Trophoblast cell (in vitro differentiated cells and primary cell): ENCODE data around the gene LTK.
A peak's percentile ranks its signal among the peaks of the same experiment; 100 is the strongest.

Experiments used
- DNase-seq, 2 donors: peaks; one replicate each; pipeline ENCODE4 v3.0.0-alpha.2; 2016
- H2AFZ ChIP-seq: 2 replicates; pipeline ENCODE4 v1.6.1; 2013; ENCODE audit warnings: low read length, moderate library complexity, mild to moderate bottlenecking; ENCODE audit not compliant: insufficient read depth, poor library complexity
- H2AK5ac ChIP-seq: 2 replicates; pipeline ENCODE4 v1.6.1; 2013; ENCODE audit warnings: mild to moderate bottlenecking, low read length
- H2BK120ac ChIP-seq: 2 replicates; pipeline ENCODE4 v1.6.1; 2013; ENCODE audit warnings: low read length, mild to moderate bottlenecking, moderate library complexity; ENCODE audit not compliant: insufficient read depth, poor library complexity
- H2BK12ac ChIP-seq: 2 replicates; pipeline ENCODE4 v1.6.1; 2013; ENCODE audit warnings: mild to moderate bottlenecking, low read length, moderate library complexity
- H2BK5ac ChIP-seq: 2 replicates; pipeline ENCODE4 v1.6.1; 2013; ENCODE audit warnings: low read length, low read depth, moderate library complexity, mild to moderate bottlenecking; ENCODE audit not compliant: poor library complexity
- H3K14ac ChIP-seq: 2 replicates; pipeline ENCODE4 v1.6.1; 2013; ENCODE audit warnings: mild to moderate bottlenecking, low read length
- H3K18ac ChIP-seq: 2 replicates; pipeline ENCODE4 v1.6.1; 2013; ENCODE audit warnings: mild to moderate bottlenecking, low read length
- H3K23ac ChIP-seq: 2 replicates; pipeline ENCODE4 v1.6.1; 2013; ENCODE audit warnings: low read length
- H3K27ac ChIP-seq: 2 replicates; pipeline ENCODE4 v1.5.1; 2013; ENCODE audit warnings: low read depth, mild to moderate bottlenecking, inconsistent platforms, low read length, moderate library complexity
- H3K27me3 ChIP-seq: 2 replicates; pipeline ENCODE4 v1.6.1; 2013; ENCODE audit warnings: inconsistent platforms, mild to moderate bottlenecking, low read length, moderate library complexity; ENCODE audit not compliant: insufficient read depth
- H3K36me3 ChIP-seq, 2 experiments: 1 replicate in 1 of 2; 2 replicates in 1 of 2; pipeline ENCODE4 v1.6.1; 2013; ENCODE audit warnings: low read length in 2 of 2, mild to moderate bottlenecking in 2 of 2, moderate library complexity in 1 of 2; ENCODE audit not compliant: insufficient read depth in 2 of 2, control insufficient read depth in 1 of 2
- H3K4ac ChIP-seq: 2 replicates; pipeline ENCODE4 v1.6.1; 2013; ENCODE audit warnings: low read depth, mild to moderate bottlenecking, low read length, moderate library complexity
- H3K4me1 ChIP-seq, 2 experiments: 1 replicate in 1 of 2; 2 replicates in 1 of 2; pipeline ENCODE4 v1.6.1; 2013; ENCODE audit warnings: low read length in 2 of 2, mild to moderate bottlenecking in 2 of 2, moderate library complexity in 1 of 2; ENCODE audit not compliant: insufficient read depth in 2 of 2, control insufficient read depth in 1 of 2
- H3K4me2 ChIP-seq: 2 replicates; pipeline ENCODE4 v1.6.1; 2013; ENCODE audit warnings: inconsistent platforms, mild to moderate bottlenecking, low read length, moderate library complexity
- H3K4me3 ChIP-seq: 2 replicates; pipeline ENCODE4 v1.5.1; 2013; ENCODE audit warnings: mild to moderate bottlenecking, low read depth, low read length, inconsistent platforms
- H3K79me1 ChIP-seq: one replicate; pipeline ENCODE4 v1.6.1; 2013; ENCODE audit warnings: low read length
- H3K79me2 ChIP-seq: 2 replicates; pipeline ENCODE4 v1.6.1; 2013; ENCODE audit warnings: low read length, mild to moderate bottlenecking; ENCODE audit not compliant: control insufficient read depth, insufficient read depth, poor library complexity
- H3K9ac ChIP-seq: 2 replicates; pipeline ENCODE4 v1.6.1; 2013; ENCODE audit warnings: mild to moderate bottlenecking, low read length
- H3K9me3 ChIP-seq: 2 replicates; pipeline ENCODE4 v1.6.1; 2013; ENCODE audit warnings: low read depth, mild to moderate bottlenecking, control low read depth, inconsistent platforms, low read length; ENCODE audit not compliant: insufficient read depth
- H4K12ac ChIP-seq: 2 replicates; pipeline ENCODE4 v1.6.1; 2013; ENCODE audit warnings: low read depth, mild to moderate bottlenecking, low read length, moderate library complexity
- H4K8ac ChIP-seq: 2 replicates; pipeline ENCODE4 v1.6.1; 2013; ENCODE audit warnings: low read depth, mild to moderate bottlenecking, low read length, moderate library complexity
- H4K91ac ChIP-seq: one replicate; pipeline ENCODE4 v1.6.1; 2013; ENCODE audit warnings: low read depth, mild to moderate bottlenecking, low read length, moderate library complexity
- WGBS: extraction: QIAGEN DNeasy Blood & Tissue Kit; methylation state at CpG from one replicate; pipeline ENCODE4 v1.1.7; 2013; ENCODE audit warnings: missing lambda C conversion rate; ENCODE audit not compliant: insufficient read length, insufficient coverage; ENCODE audit errors: extremely low coverage; 5-methylcytosine and 5-hydroxymethylcytosine counted together

The LTK gene

GRCh38 chr15:41544650-41545015, 31.0 kb upstream of the LTK start:
- Histone ChIP-seq H3K9ac (no peak overlapping the region), H3K27me3 (no peaks in the 10 kb centered on the region), H3K9me3 (no peaks in the 10 kb centered on the region), H3K18ac (no peak overlapping the region), H2BK12ac (no peak overlapping the region), H2BK120ac (no peak overlapping the region), H3K14ac (no peak overlapping the region), H3K23ac (no peak overlapping the region), H4K8ac (peak overlapping the region; percentile 63), H3K36me3 (no peaks in the 10 kb centered on the region), H2AFZ (peak overlapping the region; percentile 2), H4K12ac (peak overlapping the region; percentile 45), H2BK5ac (no peak overlapping the region), H3K79me1 (peaks cover 3% of the 10 kb centered on the region), H3K4me3 (no peak overlapping the region), H3K27ac (no peak overlapping the region), H3K4me2 (no peak overlapping the region), H2AK5ac (peak overlapping the region; percentile 14), H3K4ac (no peak overlapping the region), H3K4me1 (peaks cover 0 to 3% of the 10 kb centered on the region in 2 experiments), H4K91ac (no peak overlapping the region), H3K79me2 (peaks cover 3% of the 10 kb centered on the region)
- WGBS = no CpG with 5 or more reads among the region's 15 CpGs
- peak in 1 of 2 donors; percentile 6 for DNase-seq

DNA sequence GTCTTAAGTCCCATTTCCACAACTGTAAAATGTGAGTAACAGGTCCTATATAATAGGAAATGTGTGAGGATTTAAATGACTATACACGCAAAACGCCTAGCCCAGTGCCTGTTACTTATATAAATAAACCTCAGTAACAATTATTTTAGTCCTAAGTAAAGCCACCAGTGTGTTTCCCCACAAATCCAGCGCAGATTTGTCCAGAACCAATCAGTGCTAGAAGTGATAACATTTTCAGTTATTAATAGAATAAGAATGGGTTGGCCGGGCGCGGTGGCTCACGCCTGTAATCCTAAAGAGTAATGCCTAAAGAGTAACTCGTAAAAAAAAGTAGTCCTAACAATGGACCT, 29.9 kb upstream of the LTK start:
- WGBS = no CpG with 5 or more reads among the region's 8 CpGs
- no peak overlapping the region for H3K14ac ChIP-seq

GRCh38 chr15:41536866-41537265, 23.2 kb upstream of the LTK start:
- DNase-seq = no peak
- no peak overlapping the region for H3K18ac ChIP-seq
- no peak overlapping the region for H3K4ac ChIP-seq
- H3K9ac ChIP-seq = no peak overlapping the region
- no peak overlapping the region for H3K27ac ChIP-seq
- no peak overlapping the region for H4K8ac ChIP-seq
- no peak overlapping the region for H3K23ac ChIP-seq
- H2BK5ac ChIP-seq = no peak overlapping the region
- H2AK5ac ChIP-seq = no peak overlapping the region
- H2BK120ac ChIP-seq = no peak overlapping the region
- no peaks in the 10 kb centered on the region for H3K4me1 ChIP-seq
- no peak overlapping the region for H2BK12ac ChIP-seq
- H3K14ac ChIP-seq = no peak overlapping the region
- no peak overlapping the region for H4K91ac ChIP-seq
- H3K79me2 ChIP-seq = no peaks in the 10 kb centered on the region
- H3K9me3 ChIP-seq = no peaks in the 10 kb centered on the region
- peak overlapping the region; percentile 19 for H3K4me3 ChIP-seq
- no peaks in the 10 kb centered on the region for H3K79me1 ChIP-seq
- no CpG with 5 or more reads among the region's 11 CpGs for WGBS
- H2AFZ ChIP-seq = no peak overlapping the region
- no peaks in the 10 kb centered on the region for H3K27me3 ChIP-seq
- H4K12ac ChIP-seq = no peak overlapping the region
- no peak overlapping the region for H3K4me2 ChIP-seq
- H3K36me3 ChIP-seq = peaks cover 30 to 37% of the 10 kb centered on the region in 2 experiments

More for the DNA sequence above, 29.9 kb upstream of the LTK start:
- DNase-seq = no peak
- Histone ChIP-seq H3K36me3 (no peaks in the 10 kb centered on the region), H2AK5ac (no peak overlapping the region), H3K9ac (peak overlapping the region; percentile 78), H3K23ac (no peak overlapping the region), H4K8ac (peak overlapping the region; percentile 95), H2BK120ac (no peak overlapping the region), H3K27me3 (no peaks in the 10 kb centered on the region), H3K18ac (no peak overlapping the region), H3K27ac (peak overlapping the region; percentile 65), H4K12ac (no peak overlapping the region), H2AFZ (no peak overlapping the region), H3K79me2 (peaks cover 3% of the 10 kb centered on the region), H3K9me3 (no peaks in the 10 kb centered on the region), H2BK5ac (no peak overlapping the region), H3K4ac (no peak overlapping the region), H4K91ac (no peak overlapping the region), H3K4me3 (peak overlapping the region; percentile 91), H3K4me1 (peaks cover 0 to 3% of the 10 kb centered on the region in 2 experiments), H3K4me2 (peak overlapping the region; percentile 56), H3K79me1 (peaks cover 3% of the 10 kb centered on the region), H2BK12ac (no peak overlapping the region)

- WGBS = no CpG with 5 or more reads among the region's 1 CpG
- no peak overlapping the region for H4K91ac ChIP-seq
- no peak overlapping the region for H3K9ac ChIP-seq
- H3K9me3 ChIP-seq = no peaks in the 10 kb centered on the region
- H3K18ac ChIP-seq = no peak overlapping the region
- no peak overlapping the region for H3K23ac ChIP-seq
- no peaks in the 10 kb centered on the region for H3K79me2 ChIP-seq
- H3K4me3 ChIP-seq = no peak overlapping the region
- H2AK5ac ChIP-seq = no peak overlapping the region
- no peak overlapping the region for H3K14ac ChIP-seq
- no peak overlapping the region for H4K12ac ChIP-seq
- DNase-seq = no peak
- H2BK12ac ChIP-seq = no peak overlapping the region
- peaks cover 36 to 44% of the 10 kb centered on the region in 2 experiments for H3K36me3 ChIP-seq
- no peak overlapping the region for H2AFZ ChIP-seq
- no peak overlapping the region for H3K27ac ChIP-seq
- H2BK120ac ChIP-seq = no peak overlapping the region
- no peaks in the 10 kb centered on the region for H3K27me3 ChIP-seq
- no peak overlapping the region for H4K8ac ChIP-seq
- no peak overlapping the region for H3K4ac ChIP-seq
- no peak overlapping the region for H3K4me2 ChIP-seq
- H3K79me1 ChIP-seq = no peaks in the 10 kb centered on the region
- no peaks in the 10 kb centered on the region for H3K4me1 ChIP-seq
- no peak overlapping the region for H2BK5ac ChIP-seq
Observed at GRCh38 chr15:41535544-41535943, 21.9 kb upstream of the LTK start.
